Measurements from ENCODE around the gene CLDN25. TPM values are rescaled to one million over a fixed set of nuclear protein-coding genes. Genes with fewer than 3 reads are reported as not detected.

Gene CLDN25
- polyA plus RNA-seq, 1 donor (not counting 4 experiments of a cell fraction or from before 2014, with no cell fraction given) = not detected

GRCh38 chr11:113827477-113827876 is 47.9 kb downstream of the CLDN25 start:
- no peak for TF ChIP-seq EZH2 (IDR thresholded peaks at IDR 0.05; ENCODE audit: low read length)
- TF ChIP-seq CTCF (optimal IDR thresholded peaks at IDR 0.05 in 1 of 3, IDR thresholded peaks at IDR 0.05 in 1 of 3, conservative IDR thresholded peaks at IDR 0.05 in 1 of 3; ENCODE audit: extremely low read depth in 1 of 3, insufficient read depth in 2 of 3, low read length in 3 of 3) = no peak
- no peaks in the 10 kb centered on the region for H3K4me1 ChIP-seq (ENCODE audit: control insufficient read depth, extremely low read depth, insufficient read depth, low read length)
- no peak overlapping the region for H3K4me3 ChIP-seq (ENCODE audit: control insufficient read depth in 2 of 3, extremely low read depth in 1 of 3, insufficient read depth in 2 of 3, low read depth in 1 of 3, low read length in 3 of 3)
- no peak overlapping the region for H3K4me2 ChIP-seq (ENCODE audit: control insufficient read depth, extremely low read depth, insufficient read depth, low read depth, low read length)
- dilution Hi-C loops (cut with MboI; ENCODE audit: extremely low pct_ligation_motif_present, low sequenced_read_pairs) = no loop called here
- FAIRE-seq (no peak), DNase-seq (ENCODE audit: low read depth, low spot score) (no peak)
- H3K79me2 ChIP-seq (ENCODE audit: control insufficient read depth, insufficient read depth, low read length) = no peaks in the 10 kb centered on the region
- H3K36me3 ChIP-seq (ENCODE audit: control insufficient read depth in 2 of 2, extremely low read depth in 1 of 2, insufficient read depth in 2 of 2, low read length in 2 of 2) = peaks cover 0 to 4% of the 10 kb centered on the region in 2 experiments
- H2AFZ ChIP-seq (ENCODE audit: control insufficient read depth, low read length) = no peak overlapping the region
- no peak overlapping the region for H3K27ac ChIP-seq (ENCODE audit: control insufficient read depth, insufficient read depth, low read length)
- no peaks in the 10 kb centered on the region for H3K27me3 ChIP-seq (ENCODE audit: control insufficient read depth, extremely low read depth, insufficient read depth, low read length)
- H3K9me1 ChIP-seq (ENCODE audit: control insufficient read depth, extremely low read depth, insufficient read depth, low read length) = no peaks in the 10 kb centered on the region
- H3K9me3 ChIP-seq (ENCODE audit: control insufficient read depth, low read depth, low read length) = no peaks in the 10 kb centered on the region
- H3K9ac ChIP-seq (ENCODE audit: control insufficient read depth, extremely low read depth, insufficient read depth, low read length) = no peak overlapping the region
- no peaks in the 10 kb centered on the region for H4K20me1 ChIP-seq (ENCODE audit: control insufficient read depth, extremely low read depth, insufficient read depth, low read length)

GRCh38 chr11:113828191-113828590 is 48.6 kb downstream of the CLDN25 start:
- dilution Hi-C loops (cut with MboI; ENCODE audit: extremely low pct_ligation_motif_present, low sequenced_read_pairs) = no loop called here
- no peak overlapping the region for H3K27ac ChIP-seq (ENCODE audit: control insufficient read depth, insufficient read depth, low read length)

More at GRCh38 chr11:113828191-113828590, 48.6 kb downstream of the CLDN25 start:
- Histone ChIP-seq H2AFZ (ENCODE audit: control insufficient read depth, low read length) (no peak overlapping the region), H4K20me1 (ENCODE audit: control insufficient read depth, extremely low read depth, insufficient read depth, low read length) (no peaks in the 10 kb centered on the region), H3K36me3 (ENCODE audit: control insufficient read depth in 2 of 2, extremely low read depth in 1 of 2, insufficient read depth in 2 of 2, low read length in 2 of 2) (peaks cover 0 to 6% of the 10 kb centered on the region in 2 experiments), H3K9me1 (ENCODE audit: control insufficient read depth, extremely low read depth, insufficient read depth, low read length) (no peaks in the 10 kb centered on the region), H3K79me2 (ENCODE audit: control insufficient read depth, insufficient read depth, low read length) (no peaks in the 10 kb centered on the region), H3K9me3 (ENCODE audit: control insufficient read depth, low read depth, low read length) (no peaks in the 10 kb centered on the region), H3K4me1 (ENCODE audit: control insufficient read depth, extremely low read depth, insufficient read depth, low read length) (no peaks in the 10 kb centered on the region), H3K4me2 (ENCODE audit: control insufficient read depth, extremely low read depth, insufficient read depth, low read depth, low read length) (no peak overlapping the region), H3K27me3 (ENCODE audit: control insufficient read depth, extremely low read depth, insufficient read depth, low read length) (no peaks in the 10 kb centered on the region), H3K9ac (ENCODE audit: control insufficient read depth, extremely low read depth, insufficient read depth, low read length) (no peak overlapping the region), H3K4me3 (ENCODE audit: control insufficient read depth in 2 of 3, extremely low read depth in 1 of 3, insufficient read depth in 2 of 3, low read depth in 1 of 3, low read length in 3 of 3) (no peak overlapping the region)
- DNase-seq (ENCODE audit: low read depth, low spot score) (no peak), FAIRE-seq (no peak)
- TF ChIP-seq EZH2 (IDR thresholded peaks at IDR 0.05; ENCODE audit: low read length) (no peak), CTCF (optimal IDR thresholded peaks at IDR 0.05 in 1 of 3, IDR thresholded peaks at IDR 0.05 in 1 of 3, conservative IDR thresholded peaks at IDR 0.05 in 1 of 3; ENCODE audit: extremely low read depth in 1 of 3, insufficient read depth in 2 of 3, low read length in 3 of 3) (no peak)

Measured in keratinocyte (primary cell).